ENCODE data around the gene FOXO6. TPM values are rescaled to one million over a fixed set of nuclear protein-coding genes. Genes with fewer than 3 reads are reported as not detected.

FOXO6 gene
- total RNA-seq, 1 experiment from 2014 or later: 9.0 TPM

- Histone ChIP-seq H3K9me3 (ENCODE audit: insufficient read depth, low read depth) (no peaks in the 10 kb centered on the region), H3K4me2 (peak overlapping the region; percentile 64), H3K4me1 (replicated peaks; ENCODE audit: insufficient read depth) (peaks cover 46% of the 10 kb centered on the region), H2AFZ (no peak overlapping the region), H3K79me2 (ENCODE audit: low read depth) (no peaks in the 10 kb centered on the region), H3K27ac (peak overlapping the region; percentile 22; the same call in 1 of the 2 replicates), H3K9me2 (ENCODE audit: insufficient read depth) (no peaks in the 10 kb centered on the region), H3K36me3 (ENCODE audit: low read depth) (no peaks in the 10 kb centered on the region), H3K27me3 (ENCODE audit: insufficient read depth, low read depth) (no peaks in the 10 kb centered on the region), H3F3A (ENCODE audit: insufficient read depth, low read depth) (peaks cover 50% of the 10 kb centered on the region), H3K4me3 (no peak overlapping the region), H4K20me1 (ENCODE audit: insufficient read depth) (no peaks in the 10 kb centered on the region)
- no TSS peak for BruUV-seq (replicated peaks)
- TF ChIP-seq EZH2 (IDR thresholded peaks at IDR 0.05; ENCODE audit: low read depth) (no peak), CTCF (conservative IDR thresholded peaks at IDR 0.05) (no peak)
- intact Hi-C loops (cut with micrococcal nuclease; ENCODE audit: unreplicated experiment): loop anchor here (1.0 to 2.0 kb wide), 4 partner anchors 13 to 137 kb away; no protein-coding TSS in a partner anchor
- POLR2A ChIA-PET (ENCODE audit: unreplicated experiment): interaction anchor here (0.5 to 0.6 kb wide), 2 partner anchors 29 to 132 kb away, joined by 4 to 8 read pairs; no protein-coding TSS in a partner anchor
- CTCF ChIA-PET: no interaction called here
- peak in 1 of 2 experiments; percentile 25 for DNase-seq
Measured at GRCh38 chr1:41419584-41420295, 58.5 kb downstream of the FOXO6 start.

DNA sequence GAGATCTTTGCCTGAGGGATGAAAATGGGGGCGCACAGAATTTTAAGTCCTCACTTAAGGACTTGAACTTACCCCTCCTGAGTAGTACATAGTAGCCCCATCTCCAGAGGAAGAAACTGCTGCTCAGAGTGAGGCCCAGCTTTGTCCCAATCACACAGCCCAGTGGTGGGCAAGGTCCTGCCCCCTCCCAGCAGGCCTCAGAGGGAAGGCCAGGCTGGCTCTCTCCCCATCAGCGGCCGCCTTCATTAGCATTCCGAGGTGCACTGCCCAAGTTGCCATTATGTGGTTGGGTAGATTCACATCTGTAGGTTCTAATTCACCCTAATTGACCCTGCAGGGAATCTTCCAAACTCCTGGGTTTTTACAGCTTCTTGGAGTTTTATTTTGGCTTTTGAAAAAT is 59.1 kb downstream of the FOXO6 start:
- TF ChIP-seq CTCF (conservative IDR thresholded peaks at IDR 0.05) (no peak), EZH2 (IDR thresholded peaks at IDR 0.05; ENCODE audit: low read depth) (no peak)
- H3K79me2 ChIP-seq (ENCODE audit: low read depth): no peaks in the 10 kb centered on the region
- no peak overlapping the region for H2AFZ ChIP-seq
- intact Hi-C loops (cut with micrococcal nuclease; ENCODE audit: unreplicated experiment): no loop called here
- no peak overlapping the region for H3K4me3 ChIP-seq
- BruUV-seq (replicated peaks): no TSS peak
- peaks cover 40% of the 10 kb centered on the region for H3K4me1 ChIP-seq (replicated peaks; ENCODE audit: insufficient read depth)
- H3K36me3 ChIP-seq (ENCODE audit: low read depth): no peaks in the 10 kb centered on the region
- H3K9me3 ChIP-seq (ENCODE audit: insufficient read depth, low read depth): no peaks in the 10 kb centered on the region
- CTCF ChIA-PET: no interaction called here
- peaks cover 47% of the 10 kb centered on the region for H3F3A ChIP-seq (ENCODE audit: insufficient read depth, low read depth)
- H3K9me2 ChIP-seq (ENCODE audit: insufficient read depth): no peaks in the 10 kb centered on the region
- POLR2A ChIA-PET (ENCODE audit: unreplicated experiment): interaction anchor here (0.6 to 0.7 kb wide), 3 partner anchors 34 to 140 kb away, joined by 3 to 4 read pairs (median 3); no protein-coding TSS in a partner anchor
- no peak overlapping the region for H3K27ac ChIP-seq
- no peaks in the 10 kb centered on the region for H4K20me1 ChIP-seq (ENCODE audit: insufficient read depth)
- no peak overlapping the region for H3K4me2 ChIP-seq
- H3K27me3 ChIP-seq (ENCODE audit: insufficient read depth, low read depth): no peaks in the 10 kb centered on the region
- DNase-seq: no peak

- Histone ChIP-seq H3K27me3 (ENCODE audit: insufficient read depth, low read depth) (no peaks in the 10 kb centered on the region), H2AFZ (no peak overlapping the region), H3K27ac (no peak overlapping the region), H3K9me3 (ENCODE audit: insufficient read depth, low read depth) (no peaks in the 10 kb centered on the region), H4K20me1 (ENCODE audit: insufficient read depth) (no peaks in the 10 kb centered on the region), H3K79me2 (ENCODE audit: low read depth) (no peaks in the 10 kb centered on the region), H3K4me1 (replicated peaks; ENCODE audit: insufficient read depth) (peaks cover 35% of the 10 kb centered on the region), H3K4me3 (no peak overlapping the region), H3K36me3 (ENCODE audit: low read depth) (no peaks in the 10 kb centered on the region), H3K4me2 (no peak overlapping the region), H3F3A (ENCODE audit: insufficient read depth, low read depth) (peaks cover 46% of the 10 kb centered on the region), H3K9me2 (ENCODE audit: insufficient read depth) (no peaks in the 10 kb centered on the region)
- no peak for DNase-seq
- POLR2A ChIA-PET (ENCODE audit: unreplicated experiment): interaction anchor here (0.6 to 0.7 kb wide), 4 partner anchors 35 to 140 kb away, joined by 3 to 5 read pairs (median 4); no protein-coding TSS in a partner anchor
- no TSS peak for BruUV-seq (replicated peaks)
- intact Hi-C loops (cut with micrococcal nuclease; ENCODE audit: unreplicated experiment): no loop called here
- CTCF ChIA-PET: no interaction called here
- TF ChIP-seq CTCF (conservative IDR thresholded peaks at IDR 0.05): no peak
- TF ChIP-seq EZH2 (IDR thresholded peaks at IDR 0.05; ENCODE audit: low read depth): no peak
Measured at GRCh38 chr1:41420860-41421259, 59.6 kb downstream of the FOXO6 start.

All from PC-9 (cell line).